Dedifferentiated amniotic fluid mesenchymal stem cell (primary cell): ENCODE measurements around the gene CDC37.
"Not testable (repeated sequence)": the region's sequence is repeated elsewhere in the genome, so short reads cannot be mapped to it uniquely, and the experiment has no call there.

Source experiments
- DNase-seq: peaks from one replicate; pipeline ENCODE4 v3.0.0-alpha.2; 2016; ENCODE audit errors: extremely low spot score

The CDC37 gene

GRCh38 chr19:10395003-10395402, 8.3 kb downstream of the CDC37 start:
- DNase-seq = no peak

GRCh38 chr19:10393137-10393536, 10.2 kb downstream of the CDC37 start:
- DNase-seq = no peak

- DNase-seq = no peak
Measured at GRCh38 chr19:10392120-10392519, 11.2 kb downstream of the CDC37 start.

- DNase-seq = peak; percentile 29
Measured at GRCh38 chr19:10390652-10391286, 12.6 kb downstream of the CDC37 start.

- no peak for DNase-seq
Measured at GRCh38 chr19:10389863-10390262, 13.5 kb downstream of the CDC37 start.

- DNase-seq = peak; percentile 76
Measured at GRCh38 chr19:10388957-10389356, 14.4 kb downstream of the CDC37 start.

GRCh38 chr19:10384580-10384979, 18.8 kb downstream of the CDC37 start:
- DNase-seq = no peak

GRCh38 chr19:10383223-10383499, 20.2 kb downstream of the CDC37 start:
- not testable (repeated sequence) for DNase-seq

GRCh38 chr19:10380313-10381102, 22.8 kb downstream of the CDC37 start, which contains the start of gene TYK2:
TSS of gene TYK2 (minus strand) at chr19:10380572. CDS start at chr19:10378406, 2,166 bp downstream.
- DNase-seq = peak; percentile 98

- no peak for DNase-seq
Measured at GRCh38 chr19:10379880-10380312, 23.4 kb downstream of the CDC37 start.

GRCh38 chr19:10378124-10378523, 25.2 kb downstream of the CDC37 start:
- DNase-seq = no peak

- DNase-seq = not testable (repeated sequence)
Measured at GRCh38 chr19:10377140-10377640, 26.2 kb downstream of the CDC37 start.

GRCh38 chr19:10374931-10375330, 28.4 kb downstream of the CDC37 start:
- DNase-seq = no peak

- no peak for DNase-seq
Measured at GRCh38 chr19:10372690-10373089, 30.7 kb downstream of the CDC37 start.

- DNase-seq = no peak
Measured at GRCh38 chr19:10368101-10368803, 35.1 kb downstream of the CDC37 start.

- DNase-seq = not testable (repeated sequence)
Measured at GRCh38 chr19:10366950-10367512, 36.3 kb downstream of the CDC37 start.

GRCh38 chr19:10365518-10365917, 37.8 kb downstream of the CDC37 start:
- DNase-seq = no peak

GRCh38 chr19:10364644-10365043, 38.7 kb downstream of the CDC37 start:
- no peak for DNase-seq

GRCh38 chr19:10363789-10364281, 39.5 kb downstream of the CDC37 start:
- no peak for DNase-seq

GRCh38 chr19:10362259-10362658, 41.1 kb downstream of the CDC37 start:
- DNase-seq = no peak

- no peak for DNase-seq
Measured at GRCh38 chr19:10361569-10362011, 41.8 kb downstream of the CDC37 start.

- DNase-seq = no peak
Measured at GRCh38 chr19:10356431-10356830, 46.9 kb downstream of the CDC37 start.
